GM21390 (cell line): ENCODE results near the gene GNAT2.

Experiments used
- ATAC-seq: cut with Tn5 transposase; IDR thresholded peaks from one replicate; pipeline ENCODE4 v1.9.1; 2021; ENCODE audit not compliant: unreplicated experiment

GNAT2 gene

DNA sequence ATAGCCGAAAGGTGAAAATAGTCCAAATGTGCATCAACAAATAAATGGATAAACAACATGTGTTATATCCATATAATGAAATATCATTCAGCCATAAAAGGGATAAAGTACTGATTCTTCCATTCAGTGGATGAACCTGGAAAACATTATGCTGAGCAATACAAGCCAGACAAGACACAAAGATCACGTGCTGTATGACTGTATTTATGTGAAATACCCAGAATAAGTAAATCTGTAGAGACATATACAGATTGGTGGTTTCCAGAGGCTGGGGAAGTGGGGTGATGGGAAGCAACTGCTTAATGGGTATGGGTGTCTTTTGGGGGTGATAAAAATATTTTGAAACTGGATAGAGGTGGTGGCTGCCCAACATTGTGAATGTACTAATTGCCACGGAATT is 23.2 kb upstream of the GNAT2 start:
- ATAC-seq: no peak

DNA sequence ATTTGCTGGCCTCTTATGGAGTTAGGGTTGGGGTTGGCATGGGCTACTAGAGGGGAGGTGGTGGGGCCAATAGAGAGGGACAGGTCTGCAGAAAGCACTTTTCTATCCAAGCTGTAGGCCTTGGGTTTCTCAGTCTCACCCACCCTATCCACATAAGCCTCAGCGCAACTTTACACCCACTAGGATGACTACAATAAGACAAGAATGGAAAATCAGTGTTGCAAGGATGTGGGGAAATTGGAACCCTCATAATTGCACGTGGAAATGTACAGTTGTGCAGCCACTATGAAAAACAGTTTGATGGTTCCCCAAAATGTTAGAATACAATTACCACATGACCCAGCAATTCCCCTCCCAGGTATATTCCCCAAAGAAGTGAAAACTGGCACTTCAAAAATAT is 22.4 kb upstream of the GNAT2 start:
- ATAC-seq: no peak

DNA sequence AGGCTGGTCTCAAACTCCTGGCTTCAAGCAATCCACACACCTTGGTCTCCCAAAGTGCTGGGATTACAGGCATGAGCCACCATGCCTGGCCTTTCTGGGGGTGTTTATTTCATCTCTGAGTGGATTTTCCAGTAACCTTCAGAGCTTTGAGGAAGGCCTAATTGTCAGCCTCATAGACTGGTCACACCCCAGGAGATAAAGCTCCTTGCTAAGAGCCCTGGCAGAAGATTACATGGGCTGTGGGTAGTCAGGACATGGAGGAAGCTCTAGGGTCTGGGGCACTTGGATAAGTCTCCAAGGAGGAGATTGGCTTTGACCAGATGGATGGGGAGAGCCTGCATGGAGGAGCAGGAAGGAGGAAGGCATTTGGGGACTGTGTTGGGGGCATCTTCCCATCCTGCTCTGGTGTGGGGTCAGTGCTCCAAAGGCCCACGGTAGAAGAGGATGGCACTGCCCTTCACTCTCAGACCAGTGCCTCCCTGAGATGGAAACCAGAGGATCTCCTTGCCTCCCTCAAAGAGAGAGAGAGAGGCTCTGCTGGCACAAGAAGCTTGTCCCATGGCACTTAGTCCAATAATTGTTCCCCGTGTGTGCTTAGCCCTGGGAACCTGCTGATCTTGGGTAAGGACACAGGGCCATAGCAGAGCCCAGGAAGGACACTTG is 21.8 kb upstream of the GNAT2 start:
- no peak for ATAC-seq

GRCh38 chr1:109640285-109640865 is 21.0 kb upstream of the GNAT2 start:
- peak; percentile 65 for ATAC-seq

- no peak for ATAC-seq
These were observed 20.4 kb upstream of the GNAT2 start for GRCh38 chr1:109639841-109640184.

GRCh38 chr1:109639063-109639840 is 19.8 kb upstream of the GNAT2 start:
- ATAC-seq: no peak

- ATAC-seq: no peak
These were observed 18.0 kb upstream of the GNAT2 start for GRCh38 chr1:109637446-109637845.

DNA sequence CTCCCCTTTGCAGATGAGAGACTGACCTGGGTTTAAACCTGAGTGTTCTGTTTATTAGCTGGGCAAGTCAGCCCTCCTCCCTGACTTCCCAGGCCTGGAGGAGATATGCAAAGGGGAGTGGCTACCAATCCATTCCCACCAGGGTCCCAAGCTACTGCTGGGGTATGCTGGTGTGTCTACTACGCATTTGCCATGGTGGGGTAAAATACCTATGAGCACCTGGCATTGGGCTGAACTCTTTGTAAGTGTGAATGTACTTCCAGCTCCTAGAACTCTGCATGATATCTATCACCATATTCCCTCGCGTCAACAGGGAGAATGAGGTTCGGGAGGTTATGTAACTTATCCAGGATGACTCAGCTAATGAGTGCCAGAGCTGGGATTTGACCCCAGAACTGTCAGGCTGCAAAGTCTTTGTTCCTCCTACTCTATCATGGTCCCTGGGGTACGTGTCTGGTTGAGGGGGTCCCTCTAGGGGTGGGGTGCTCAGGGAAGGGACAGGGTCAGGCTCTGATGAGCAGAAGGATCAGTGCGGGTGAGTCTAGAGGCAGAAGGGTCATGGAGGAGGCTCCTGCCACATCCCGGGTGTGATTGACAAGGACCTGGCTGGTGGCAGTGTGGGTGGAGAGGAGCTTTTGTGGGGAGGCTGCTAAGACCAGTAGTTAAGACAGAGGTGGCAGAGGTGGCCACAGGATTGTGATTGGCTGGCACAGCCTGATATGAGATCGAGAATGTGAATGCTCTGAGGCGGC is 17.0 kb upstream of the GNAT2 start:
- ATAC-seq: no peak

DNA sequence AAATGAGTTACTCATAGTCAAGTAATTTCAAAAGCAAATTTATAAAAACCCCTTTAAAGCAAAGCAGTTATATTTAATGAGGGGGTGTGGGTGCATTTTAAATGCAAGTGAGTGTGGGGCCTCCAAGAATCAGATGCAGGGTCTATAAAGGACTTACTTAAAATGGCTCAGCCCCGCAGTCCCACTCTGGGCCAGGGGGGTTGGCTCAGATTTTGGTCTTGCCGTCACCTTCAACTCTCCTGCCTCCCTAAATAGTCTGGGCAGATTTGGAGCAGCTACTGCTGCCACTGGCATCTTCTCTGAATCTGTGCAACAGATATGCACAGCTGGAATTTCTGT is 16.4 kb upstream of the GNAT2 start:
- ATAC-seq: no peak

DNA sequence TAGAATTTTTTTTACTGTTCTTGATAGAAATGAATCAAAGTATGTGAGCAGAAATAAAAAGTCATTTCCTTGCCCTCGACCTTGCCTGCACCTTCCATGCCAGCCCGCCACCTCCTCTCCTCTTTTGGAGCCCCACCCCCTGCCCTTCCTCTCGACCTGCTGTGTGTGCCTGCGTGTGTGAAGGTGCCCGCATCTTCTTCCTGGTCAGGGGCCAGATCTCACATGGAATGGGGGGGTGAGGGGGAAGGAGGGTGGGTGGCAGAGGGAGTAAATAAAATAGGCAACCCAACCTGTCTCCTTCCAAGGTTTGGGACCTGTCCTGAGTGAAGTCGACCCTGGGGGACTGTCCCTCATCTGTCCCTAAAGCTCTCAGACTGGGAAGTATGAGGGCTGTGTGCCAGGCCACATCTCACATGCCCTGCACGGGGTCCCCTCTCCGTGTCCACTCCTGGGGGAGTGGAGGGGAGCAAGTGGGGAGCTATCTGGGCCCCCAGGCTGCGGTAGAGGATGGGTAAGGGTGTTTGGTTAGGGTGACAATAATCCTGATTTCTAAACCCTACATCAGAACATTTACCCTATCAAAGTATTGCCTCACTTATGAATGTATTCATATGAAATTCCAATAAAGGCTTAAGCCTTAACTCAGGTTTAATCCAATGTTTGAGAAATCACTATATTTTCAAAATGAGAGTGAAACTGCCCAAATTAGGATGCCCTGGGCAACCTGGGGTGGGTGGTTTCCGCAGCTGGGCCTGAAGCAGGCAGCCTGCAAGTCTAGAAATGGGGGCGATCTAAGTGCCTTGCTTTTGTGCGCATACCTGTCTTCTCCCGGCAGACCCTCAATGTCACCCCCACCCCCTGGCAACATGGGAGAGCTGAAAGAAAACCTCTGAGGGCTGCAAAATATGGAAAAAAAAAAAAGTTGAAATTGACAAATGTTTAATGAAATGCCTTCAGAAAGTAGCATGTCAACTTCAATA is 15.6 kb upstream of the GNAT2 start:
- no peak for ATAC-seq

GRCh38 chr1:109634292-109634691 is 14.9 kb upstream of the GNAT2 start:
- no peak for ATAC-seq

DNA sequence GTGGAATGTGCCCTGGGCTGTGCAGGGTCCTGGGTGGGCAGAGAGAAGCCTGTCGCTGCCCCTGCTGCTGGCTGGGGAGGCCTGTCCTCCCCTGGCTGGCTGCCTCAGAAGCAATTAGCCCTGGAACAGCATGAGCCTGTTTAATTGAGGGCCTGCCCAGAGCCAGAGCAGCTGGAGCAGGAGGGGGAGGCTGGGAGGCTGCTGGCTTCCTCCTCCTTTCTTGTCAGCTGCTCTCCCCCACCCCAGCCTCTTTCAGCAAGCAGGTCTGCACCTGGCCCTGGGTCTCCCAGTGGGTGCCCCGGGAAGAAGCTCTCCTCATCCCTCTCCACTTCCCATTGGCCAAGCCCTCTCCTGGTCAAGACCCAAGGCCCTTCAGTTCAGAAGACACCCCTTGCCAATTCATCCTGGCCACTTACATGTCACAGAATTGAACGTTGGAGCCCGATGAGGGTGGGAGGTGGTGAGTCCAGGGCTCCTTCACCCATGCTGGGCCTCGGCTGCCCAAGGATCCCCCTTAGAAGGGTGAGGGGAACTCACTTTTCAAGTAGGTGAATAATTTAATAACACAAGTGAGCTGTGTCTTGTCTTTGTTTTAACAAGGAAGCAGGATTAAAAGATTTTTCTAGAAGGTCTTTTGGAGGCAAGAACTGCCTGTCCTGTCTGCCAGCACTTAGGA is 13.4 kb upstream of the GNAT2 start:
- ATAC-seq: no peak

- ATAC-seq: no peak
These were observed 12.4 kb upstream of the GNAT2 start for GRCh38 chr1:109631513-109632505.

DNA sequence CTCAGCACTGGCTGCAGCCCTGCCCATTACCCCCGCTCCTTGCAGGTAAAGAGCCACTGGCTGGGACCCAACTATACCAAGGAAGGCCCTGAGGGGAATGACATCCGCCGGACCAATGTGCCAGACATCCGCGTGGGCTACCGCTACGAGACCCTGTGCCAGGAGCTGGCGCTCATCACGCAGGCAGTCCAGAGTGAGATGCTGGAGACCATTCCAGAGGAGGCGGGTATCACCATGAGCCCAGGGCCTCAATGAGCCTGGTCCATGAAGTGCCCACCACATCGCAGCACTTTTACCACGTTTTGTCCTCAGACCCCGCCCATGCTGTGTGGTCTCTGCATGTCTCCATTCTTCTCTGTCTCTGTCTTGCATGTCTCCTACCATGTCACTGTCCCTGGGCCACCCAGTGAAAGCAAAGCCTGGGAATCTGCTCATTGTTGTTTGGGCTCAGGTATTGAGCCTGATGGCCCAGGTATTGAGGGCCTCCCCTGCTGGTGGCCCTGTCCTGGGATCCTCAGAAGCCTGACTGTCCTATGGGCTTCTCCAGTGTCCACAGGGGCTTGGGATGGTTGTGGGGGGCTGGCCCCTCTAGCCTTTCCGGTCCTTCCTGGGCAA is 11.6 kb upstream of the GNAT2 start:
- no peak for ATAC-seq

DNA sequence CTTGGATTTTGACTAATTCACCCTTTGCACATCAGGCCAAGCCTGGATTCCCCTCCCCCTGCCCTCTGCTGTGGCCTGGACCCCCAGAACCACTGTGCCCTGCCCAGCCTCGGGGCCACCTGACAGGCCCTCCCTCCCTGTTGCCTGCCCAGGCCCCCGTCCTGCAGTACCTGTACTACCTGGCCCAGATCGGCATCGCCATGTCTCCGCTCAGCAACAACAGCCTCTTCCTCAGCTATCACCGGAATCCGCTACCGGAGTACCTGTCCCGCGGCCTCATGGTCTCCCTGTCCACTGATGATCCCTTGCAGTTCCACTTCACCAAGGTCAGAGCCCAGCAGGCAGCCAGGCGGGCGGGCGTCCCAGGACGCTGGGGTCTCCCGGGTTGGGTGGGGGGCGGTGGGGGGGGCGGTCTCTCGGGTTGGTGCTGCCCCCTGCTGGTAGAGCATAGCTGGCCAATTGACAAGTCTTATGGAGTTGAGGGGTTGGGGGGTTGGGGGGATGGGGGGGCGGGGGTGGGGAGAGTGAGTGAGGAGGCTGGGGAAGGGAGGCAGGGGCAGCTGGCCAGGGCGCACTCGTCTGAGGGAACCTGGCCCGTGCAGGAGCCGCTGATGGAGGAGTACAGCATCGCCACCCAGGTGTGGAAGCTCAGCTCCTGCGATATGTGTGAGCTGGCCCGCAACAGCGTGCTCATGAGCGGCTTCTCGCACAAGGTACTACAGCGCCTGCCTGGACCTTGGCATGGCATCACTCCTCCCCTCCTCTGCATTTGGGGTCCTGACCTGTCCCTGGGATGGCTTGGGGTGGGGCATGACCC is 10.9 kb upstream of the GNAT2 start:
- ATAC-seq: no peak

GRCh38 chr1:109629372-109630030 is 10.1 kb upstream of the GNAT2 start:
- no peak for ATAC-seq
